Activated CD4-positive, alpha-beta T cell treated with anti-CD3 and anti-CD28 coated beads, Interleukin-2, Interleukin-6, amounts not matched to agents 100 ng/mL and 50 ng/mL, durations not matched to agents 16 hours and 8 hours (primary cell): ENCODE data around the gene SLFN5.
"Not testable (repeated sequence)": the region's sequence is repeated elsewhere in the genome, so short reads cannot be mapped to it uniquely, and the experiment has no call there.

Experiments used
- DNase-seq: peaks from one replicate; pipeline ENCODE4 v3.0.0-alpha.2; 2020

Gene SLFN5

DNA sequence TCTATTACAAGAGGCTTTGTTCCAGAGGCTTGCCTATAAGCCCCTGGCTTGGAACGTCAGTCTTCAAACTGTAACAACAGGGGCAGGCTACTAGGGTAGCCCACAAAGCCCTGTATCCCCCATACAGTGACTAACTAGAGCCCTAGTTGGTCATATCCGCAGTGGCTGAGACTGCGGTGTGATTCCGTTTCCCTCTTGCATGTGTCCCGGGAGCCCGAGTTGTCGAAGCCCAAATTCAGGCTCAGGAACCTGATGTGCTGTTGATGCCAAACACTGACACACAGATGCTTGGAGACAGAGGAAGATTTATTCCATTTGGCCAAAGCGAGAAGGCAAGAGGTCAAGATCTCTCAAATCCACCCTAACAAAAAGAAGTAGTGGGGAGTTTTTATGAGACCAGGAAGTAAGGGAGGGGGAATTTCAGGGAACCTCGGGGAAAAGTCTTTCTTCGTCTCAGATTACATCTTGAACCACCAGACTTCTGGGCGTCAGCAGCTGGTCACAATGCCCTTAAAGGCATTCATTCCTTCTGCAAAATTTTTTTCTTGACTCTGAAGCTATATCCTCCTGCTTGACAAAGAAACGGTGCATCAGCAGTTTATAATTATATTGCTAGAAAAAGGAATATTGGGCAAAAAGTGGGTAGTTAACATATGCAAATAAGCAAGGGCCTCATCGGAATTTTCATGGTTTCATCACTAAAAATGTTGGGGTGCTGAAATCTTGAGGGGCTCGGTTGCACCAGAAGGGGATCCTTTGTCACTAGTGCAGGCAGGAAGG lies 879 bp downstream of the SLFN5 start:
- peak; percentile 66 for DNase-seq

DNA sequence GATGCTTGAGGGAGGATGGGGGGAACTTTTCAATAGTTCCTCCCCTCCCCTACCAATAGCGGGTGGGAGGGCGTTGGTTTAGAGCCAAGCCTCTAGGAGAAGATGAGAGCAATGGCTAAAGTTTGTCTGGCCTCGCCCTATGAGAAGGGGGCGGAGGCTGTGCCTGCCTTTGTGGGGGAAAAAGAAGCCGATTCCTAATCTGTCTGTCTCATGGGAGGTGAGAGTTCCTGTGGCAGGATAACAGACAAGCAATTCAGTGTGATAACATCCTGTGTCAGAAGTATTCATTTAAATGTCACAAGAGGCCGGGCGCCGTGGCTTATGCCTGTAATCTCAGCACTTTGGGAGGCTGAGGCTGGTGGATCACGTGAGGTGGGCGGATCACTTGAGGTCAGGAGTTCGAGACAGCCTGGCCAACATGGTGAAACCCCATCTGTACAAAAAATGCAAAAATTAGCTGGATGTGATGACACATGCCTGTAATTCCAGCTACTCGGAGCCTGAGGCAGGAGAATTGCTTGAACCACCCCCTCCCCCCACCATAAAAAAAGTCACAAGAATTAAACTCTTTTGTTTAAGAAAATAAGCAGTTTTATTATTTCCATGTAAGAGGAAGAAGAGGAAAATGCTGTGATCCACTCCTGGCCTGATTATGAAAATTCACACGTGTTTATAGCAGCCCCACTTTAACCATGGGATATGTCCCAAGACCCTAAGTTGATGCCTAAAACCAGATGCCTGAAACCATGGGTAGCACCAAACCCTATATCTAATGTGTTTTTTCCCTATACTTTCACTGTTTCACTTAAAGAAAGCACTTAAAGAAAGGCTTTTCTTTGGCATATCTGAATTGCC lies 1.7 kb downstream of the SLFN5 start:
- DNase-seq = peak; percentile 91

DNA sequence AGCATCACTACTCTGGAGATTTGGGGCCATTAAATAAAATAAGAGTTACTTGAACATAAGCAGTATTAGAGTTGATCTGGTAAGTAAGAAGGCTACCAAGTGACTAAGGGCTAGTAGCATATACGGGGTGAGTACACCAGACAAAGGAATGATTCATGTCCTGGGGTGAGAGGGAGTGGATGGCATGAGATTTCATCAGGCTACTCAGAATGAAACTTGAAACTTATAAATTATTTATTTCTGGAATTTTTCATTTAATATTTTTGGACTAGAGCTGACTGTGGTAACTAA lies 2.3 kb downstream of the SLFN5 start:
- peak; percentile 63 for DNase-seq

DNA sequence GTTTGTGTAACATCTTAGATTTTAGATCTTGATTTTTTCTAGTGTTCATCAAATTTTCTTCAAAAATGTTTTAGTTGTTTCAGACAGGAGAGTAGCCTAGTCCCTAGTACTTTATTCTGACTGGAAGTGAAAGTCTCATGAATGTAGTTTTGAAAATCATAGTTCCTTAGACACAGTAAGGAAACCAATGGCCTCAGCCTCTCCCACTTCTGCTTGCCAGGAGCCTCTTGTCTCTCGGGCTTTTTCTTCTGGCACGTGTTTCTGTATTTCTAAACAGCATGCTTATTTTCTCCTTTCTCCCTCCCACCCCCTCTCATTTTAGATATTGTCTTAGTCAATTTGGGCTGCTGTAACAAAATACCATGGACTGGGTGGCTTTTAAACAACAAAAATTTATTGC lies 9.8 kb downstream of the SLFN5 start:
- DNase-seq = no peak

DNA sequence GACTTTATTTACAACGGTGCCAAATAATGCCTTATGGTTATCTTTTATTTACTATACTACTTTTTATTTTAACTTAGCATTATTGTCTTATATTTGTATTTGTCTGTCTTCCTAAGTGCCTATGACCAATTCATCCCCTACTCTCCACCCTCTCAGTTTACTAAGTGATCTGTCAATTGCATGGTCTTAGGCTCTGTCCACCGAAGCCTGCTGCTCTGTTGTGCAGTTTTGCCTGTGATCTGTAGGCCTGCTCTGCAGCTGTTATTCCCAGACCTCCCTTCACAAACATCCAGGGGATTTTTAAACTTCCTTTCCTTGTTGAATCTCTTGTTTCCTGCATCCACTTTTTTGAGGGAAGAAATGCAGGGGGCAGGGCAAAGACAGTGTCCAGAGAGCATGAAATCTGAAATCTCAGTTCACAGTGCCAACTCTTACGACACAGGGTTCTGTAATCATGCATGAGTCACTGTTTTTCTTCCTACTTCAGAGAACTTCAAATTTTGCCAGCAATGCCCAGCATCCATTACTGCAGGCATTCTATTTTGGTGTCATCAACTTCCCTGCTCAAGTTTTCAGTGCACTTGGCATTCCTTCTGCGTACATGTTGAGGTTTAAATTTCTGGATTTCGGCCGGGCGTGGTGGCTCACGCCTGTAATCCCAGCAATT lies 11.4 kb downstream of the SLFN5 start:
- DNase-seq = no peak

DNA sequence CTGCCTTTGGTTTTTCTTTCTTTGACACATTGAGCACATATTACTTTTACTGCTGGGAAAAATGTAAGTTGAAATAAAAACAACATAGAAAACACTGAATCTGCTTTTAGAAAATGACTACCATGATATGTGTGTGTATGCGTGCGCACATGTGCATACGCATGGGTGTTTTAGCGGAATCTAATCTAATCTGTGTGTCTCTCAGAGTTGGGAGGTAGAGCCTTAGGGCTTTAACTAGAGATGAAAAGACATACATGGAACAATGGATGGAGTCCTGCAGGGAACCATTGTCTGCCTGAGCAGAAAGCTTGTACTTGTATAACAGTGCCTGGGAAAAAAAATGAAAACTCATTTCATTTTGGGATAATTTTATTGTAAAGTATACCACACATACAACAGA lies 12.4 kb downstream of the SLFN5 start:
- no peak for DNase-seq

DNA sequence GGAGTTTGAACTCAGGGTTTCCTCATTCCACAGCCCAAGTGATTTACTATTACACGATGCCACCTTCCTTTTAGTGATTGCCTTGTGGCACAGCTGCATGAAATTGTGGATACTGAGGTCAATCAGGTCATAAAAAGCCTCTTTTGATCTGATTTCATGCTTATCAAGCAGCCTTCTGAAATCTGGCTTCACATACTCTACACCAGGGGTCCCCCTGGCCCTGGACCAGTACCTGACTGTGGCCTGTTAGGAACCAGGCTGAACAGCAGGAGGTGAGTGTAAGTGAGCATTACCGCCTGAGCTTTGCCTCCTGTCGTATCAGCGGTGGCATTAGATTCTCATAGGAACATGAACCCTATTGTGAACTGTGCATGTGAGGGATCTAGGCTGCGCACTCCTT lies 13.8 kb downstream of the SLFN5 start:
- no peak for DNase-seq

DNA sequence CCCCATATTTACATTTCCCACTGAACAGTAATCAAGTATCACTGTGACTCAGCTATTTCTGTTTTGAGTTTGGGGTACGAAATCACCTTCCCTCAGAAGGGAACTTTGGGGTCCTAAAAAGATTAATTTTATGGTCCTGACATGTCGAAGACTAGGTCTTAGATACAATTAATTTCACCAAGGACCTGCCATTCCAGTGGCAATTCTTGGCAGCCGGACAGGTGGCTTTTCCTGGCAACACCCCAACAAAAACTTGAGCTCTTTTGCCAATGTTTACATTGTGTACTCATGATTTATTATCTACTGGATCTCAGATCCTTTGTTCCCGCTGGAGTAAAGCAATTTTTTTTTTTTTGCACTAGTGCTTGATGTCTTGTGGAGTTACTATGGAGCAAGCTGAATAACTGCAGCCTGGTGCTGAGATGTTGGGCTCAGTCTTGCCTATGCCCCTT lies 14.4 kb downstream of the SLFN5 start:
- no peak for DNase-seq

DNA sequence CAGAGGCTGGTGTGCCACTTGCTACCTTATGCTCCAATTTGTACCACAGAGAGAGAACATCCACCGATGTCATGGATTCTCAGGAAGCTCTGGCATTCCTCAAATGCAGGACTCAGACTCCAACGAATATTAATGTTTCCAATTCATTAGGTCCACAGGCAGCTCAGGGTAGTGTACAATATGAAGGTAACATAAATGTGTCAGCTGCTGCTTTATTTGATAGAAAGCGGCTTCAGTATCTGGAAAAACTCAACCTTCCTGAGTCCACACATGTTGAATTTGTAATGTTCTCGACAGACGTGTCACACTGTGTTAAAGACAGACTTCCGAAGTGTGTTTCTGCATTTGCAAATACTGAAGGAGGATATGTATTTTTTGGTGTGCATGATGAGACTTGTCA lies 16.1 kb downstream of the SLFN5 start:
- DNase-seq = no peak

DNA sequence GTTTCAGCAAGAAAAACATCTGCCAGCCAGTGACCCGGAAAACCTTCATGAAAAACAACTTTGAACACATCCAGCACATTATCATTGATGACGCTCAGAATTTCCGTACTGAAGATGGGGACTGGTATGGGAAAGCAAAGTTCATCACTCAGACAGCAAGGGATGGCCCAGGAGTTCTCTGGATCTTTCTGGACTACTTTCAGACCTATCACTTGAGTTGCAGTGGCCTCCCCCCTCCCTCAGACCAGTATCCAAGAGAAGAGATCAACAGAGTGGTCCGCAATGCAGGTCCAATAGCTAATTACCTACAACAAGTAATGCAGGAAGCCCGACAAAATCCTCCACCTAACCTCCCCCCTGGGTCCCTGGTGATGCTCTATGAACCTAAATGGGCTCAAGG lies 22.2 kb downstream of the SLFN5 start:
- DNase-seq = no peak

DNA sequence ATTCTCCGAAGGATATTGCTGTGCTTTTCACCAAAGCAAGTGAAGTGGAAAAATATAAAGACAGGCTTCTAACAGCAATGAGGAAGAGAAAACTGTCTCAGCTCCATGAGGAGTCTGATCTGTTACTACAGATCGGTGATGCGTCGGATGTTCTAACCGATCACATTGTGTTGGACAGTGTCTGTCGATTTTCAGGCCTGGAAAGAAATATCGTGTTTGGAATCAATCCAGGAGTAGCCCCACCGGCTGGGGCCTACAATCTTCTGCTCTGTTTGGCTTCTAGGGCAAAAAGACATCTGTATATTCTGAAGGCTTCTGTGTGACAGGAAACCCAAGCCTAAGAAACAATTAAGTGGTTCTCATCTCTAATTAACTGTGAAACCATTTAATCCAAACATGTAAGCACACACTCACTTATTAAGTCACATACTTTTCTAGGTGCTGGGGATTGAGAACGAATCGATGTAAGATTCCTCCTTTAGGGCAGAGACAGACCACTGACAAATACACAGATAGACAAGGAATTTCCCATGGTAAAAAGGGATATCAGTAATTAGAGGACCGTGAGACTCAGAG lies 22.8 kb downstream of the SLFN5 start:
- no peak for DNase-seq

DNA sequence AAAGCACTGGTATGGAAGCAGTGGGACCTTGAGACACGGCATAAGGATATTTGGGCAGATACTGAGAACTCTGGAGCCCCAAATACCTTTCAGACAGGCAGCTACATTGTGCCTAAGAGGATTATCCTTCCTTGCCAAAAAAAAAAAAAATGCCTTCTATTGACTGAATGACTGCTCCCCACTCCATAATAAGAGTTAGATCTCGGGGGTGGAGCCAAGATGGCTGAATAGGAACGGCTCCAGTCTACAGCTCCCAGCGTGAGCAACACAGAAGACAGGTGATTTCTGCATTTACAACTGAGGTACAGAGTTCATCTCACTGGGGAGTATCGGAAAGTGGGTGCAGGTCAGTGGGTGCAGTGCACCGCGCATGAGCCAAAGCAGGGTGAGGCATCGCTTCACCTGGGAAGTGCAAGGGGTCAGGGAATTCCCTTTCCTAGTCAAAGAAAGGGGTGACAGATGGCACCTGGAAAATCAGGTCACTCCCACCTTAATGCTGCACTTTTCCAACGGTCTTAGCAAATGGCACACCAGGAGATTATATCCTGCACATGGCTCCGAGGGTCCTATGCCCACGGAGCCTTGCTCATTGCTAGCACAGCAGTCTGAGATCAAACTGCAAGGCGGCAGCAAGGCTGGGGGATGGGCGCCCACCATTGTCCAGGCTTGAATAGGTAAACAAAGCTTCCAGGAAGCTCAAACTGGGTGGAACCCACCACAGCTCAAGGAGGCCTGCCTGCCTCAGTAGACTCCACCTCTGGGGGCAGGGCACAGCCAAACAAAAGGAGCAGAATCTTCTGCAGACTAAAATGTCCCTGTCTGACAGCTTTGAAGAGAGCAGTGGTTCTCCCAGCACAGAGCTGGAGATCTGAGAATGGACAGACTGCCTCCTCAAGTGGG lies 31.5 kb downstream of the SLFN5 start:
- DNase-seq = not testable (repeated sequence)

DNA sequence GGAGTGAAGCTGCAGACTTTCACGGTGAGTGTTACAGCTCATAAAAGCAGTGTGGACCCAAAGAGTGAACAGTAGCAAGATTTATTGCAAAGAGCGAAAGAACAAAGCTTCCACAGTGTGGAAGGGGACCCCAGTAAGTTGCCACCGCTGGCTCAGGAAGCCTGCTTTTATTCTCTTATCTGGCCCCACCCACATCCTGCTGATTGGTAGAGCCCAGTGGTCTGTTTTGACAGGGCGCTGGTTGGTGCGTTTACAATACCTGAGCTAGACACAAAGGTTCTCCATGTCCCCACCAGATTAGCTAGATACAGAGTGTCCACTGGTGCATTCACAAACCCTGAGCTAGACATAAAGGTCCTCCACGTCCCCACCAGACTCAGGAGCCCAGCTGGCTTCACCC lies 35.6 kb downstream of the SLFN5 start:
- DNase-seq = not testable (repeated sequence)

DNA sequence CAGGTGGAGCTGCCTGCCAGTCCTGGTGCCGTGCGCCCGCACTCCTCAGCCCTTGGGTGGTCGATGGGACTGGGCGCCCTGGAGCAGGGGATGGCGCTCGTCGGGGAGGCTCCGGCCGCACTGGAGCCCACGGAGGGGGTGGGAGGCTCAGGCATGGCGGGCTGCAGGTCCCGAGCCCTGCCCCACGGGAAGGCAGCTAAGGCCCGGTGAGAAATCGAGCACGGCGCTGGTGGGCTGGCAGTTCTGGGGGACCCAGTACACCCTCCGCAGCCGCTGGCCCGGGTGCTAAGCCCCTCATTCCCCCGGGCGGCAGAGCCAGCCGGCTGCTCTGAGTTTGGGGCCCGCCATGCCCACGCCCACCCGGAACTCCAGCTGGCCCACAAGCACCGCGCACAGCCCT lies 36.0 kb downstream of the SLFN5 start:
- not testable (repeated sequence) for DNase-seq

DNA sequence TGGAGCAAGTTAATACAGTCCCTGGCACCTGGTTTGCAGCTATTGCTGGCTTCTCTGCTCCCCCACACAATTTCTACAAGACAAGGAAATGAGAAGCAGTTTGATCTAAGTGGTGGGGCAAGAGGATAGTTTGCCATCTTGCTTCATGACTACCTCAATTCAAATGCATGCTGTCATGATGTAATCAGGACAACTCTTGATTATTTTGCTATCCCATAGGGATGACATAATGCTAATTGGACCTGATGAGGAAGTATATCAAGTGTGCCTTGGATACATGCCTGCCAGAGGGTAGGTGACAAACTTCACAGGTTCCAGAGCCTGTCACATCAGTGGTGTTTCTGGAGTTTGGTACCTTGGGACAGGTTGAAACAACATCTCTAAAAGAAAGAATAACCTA lies 40.9 kb downstream of the SLFN5 start:
- no peak for DNase-seq

DNA sequence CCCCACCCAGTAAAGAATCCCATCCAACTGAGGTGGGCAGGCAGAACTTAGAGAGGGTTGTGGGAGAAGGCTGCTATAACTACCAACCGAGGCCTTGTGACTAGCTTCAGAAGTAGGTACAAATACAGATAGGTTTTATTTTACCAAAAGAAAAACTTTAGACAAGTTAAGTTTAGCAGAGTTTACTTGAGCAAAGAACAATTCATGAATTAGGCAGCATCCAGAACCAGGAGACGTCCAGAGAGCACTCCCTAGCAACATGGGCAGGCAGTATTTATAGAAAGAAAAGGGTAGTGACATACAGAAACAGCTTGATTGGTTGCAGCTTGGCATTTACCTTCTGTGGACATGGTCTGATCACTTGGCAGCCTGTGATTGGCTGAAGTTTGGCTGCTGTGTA lies 42.1 kb downstream of the SLFN5 start:
- no peak for DNase-seq

DNA sequence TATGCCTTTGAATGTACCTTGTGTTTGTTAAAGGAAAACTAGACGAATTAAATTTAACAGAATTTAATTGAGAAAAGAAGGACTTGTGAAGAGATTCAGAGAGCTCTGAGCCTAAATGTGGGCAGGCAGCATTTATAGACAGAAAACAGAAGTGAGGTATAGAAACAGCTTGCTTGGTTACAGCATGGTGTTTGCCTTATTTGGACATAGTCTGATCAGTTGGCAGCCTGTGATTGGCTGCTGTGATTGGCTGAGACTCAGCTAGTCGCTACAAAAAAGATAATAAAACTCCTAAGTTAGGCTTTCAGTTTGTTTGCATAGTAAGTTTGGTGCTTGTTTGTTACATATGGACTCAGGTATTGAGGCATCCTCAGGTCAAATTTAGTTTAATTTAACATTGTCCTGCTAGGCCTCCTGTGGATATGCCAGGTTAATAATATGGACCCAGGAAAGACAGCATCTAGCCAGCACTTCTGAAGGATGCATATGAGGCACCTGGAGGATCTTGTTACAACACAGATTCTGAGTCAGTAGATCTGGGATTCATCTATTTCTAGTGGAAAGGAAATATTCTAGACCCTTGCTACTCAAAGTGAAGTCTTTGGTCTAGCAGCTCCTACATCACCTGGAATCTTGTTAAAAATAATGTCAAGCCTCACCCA lies 43.4 kb downstream of the SLFN5 start:
- no peak for DNase-seq

DNA sequence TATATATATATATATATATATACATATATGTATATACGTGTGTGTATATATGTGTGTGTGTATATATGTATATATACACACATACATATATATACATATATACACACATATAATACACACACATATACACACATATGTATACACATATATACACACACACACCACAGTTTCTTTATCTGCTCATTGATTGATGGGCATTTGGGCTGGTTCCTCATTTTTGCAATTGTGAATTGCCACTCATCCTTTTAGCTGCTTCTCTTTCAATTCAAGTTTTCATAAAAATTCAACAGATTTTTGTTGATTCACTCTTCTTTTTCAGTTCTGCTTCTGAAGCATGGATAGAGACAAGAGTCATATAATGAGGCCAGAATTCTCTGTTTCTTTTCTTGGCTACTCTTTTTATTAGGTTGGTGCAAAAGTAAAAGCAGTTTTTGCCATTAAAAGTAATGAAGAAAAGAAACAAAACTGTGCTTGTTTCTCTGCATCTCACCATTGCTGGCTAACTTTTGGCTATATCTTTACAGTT lies 44.5 kb downstream of the SLFN5 start:
- DNase-seq = no peak

DNA sequence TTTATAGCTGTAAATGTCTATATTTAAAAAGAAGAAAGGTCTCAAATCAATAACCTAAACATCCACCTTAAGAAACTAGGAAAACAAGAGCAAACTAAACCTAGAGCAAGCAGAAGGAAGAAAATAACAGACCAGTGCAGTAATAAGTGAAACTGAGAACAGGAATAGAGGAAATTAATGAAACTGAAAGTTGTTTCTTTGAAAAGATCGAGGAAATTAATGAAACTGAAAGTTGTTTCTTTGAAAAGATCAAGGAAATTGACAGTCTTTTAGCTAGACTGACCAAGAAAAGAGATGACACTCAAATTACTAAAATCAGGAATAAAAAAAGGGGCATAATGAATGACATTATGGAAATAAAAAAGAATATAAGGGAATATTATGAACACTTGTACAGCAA lies 46.4 kb downstream of the SLFN5 start:
- DNase-seq = peak; percentile 2

DNA sequence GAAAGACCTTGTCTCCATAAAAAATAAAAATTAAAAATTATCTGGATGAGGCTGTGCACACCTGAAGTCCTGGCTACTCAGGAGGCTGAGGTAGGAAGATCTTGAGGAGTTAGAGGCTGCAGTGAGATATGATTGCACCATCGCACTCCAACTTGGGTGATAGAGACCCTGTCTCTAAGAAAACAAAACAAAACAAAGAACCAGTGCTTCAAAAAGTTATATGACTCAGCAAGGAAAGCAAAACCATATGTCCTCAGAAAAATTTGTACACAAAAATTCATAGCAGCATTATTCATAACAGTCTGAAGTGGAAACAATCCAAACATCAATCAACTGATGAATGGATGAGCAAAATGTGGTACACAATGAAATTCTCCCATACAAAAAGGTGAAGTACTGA lies 48.9 kb downstream of the SLFN5 start:
- no peak for DNase-seq

DNA sequence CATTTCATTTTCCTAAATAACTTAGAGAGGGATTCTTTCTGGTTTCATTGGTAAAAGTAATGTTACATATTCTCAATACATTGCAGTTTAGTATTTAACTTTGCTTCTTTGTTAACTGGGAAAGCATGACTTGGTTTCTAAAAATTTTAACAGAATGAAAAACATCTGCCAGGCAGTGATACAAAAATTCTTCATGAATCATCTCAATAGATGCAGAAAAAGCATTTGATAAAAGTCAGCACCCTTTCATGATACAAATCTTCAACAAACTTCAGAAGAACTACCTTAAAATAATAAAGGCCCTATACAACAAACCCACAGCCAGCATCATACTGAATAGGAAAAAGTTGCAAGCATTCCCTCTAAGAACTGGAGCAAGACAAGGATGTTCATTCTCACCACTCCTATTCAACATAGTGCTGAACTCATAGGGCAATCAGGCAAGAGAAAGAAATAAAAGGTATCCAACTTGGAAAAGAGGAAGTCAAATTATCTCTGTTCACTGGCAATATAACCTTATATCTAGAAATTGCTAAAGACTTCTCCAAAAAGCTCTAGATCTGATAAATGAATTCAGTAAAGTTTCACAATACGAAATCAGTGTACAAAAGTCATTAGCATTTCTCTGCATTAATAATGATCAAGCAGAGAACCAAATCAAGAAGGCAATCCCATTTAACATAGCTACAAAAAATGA lies 50.4 kb downstream of the SLFN5 start:
- DNase-seq = no peak
